Thyroid gland (tissue), 4 donors: ENCODE data around the gene KRR1.

Experiments used
- CTCF ChIP-seq, 6 experiments: fragments of 200-600 bp in 3 of 6; fragments of 450-650 bp in 3 of 6; sonication (generic) in 3 of 6; IDR thresholded peaks; one replicate each; pipeline ENCODE4 v1.5.1; 2016 to 2019; ENCODE audit warnings: antibody characterized with exemption in 6 of 6, mild to moderate bottlenecking in 2 of 6, inconsistent platforms in 1 of 6, moderate library complexity in 1 of 6
- POLR2A ChIP-seq, 2 donors: fragments of 450-650 bp; IDR thresholded peaks; one replicate each; pipeline ENCODE4 v1.6.1; 2017; ENCODE audit warnings: antibody characterized with exemption in 2 of 2, mild to moderate bottlenecking in 2 of 2, moderate library complexity in 1 of 2

DNA sequence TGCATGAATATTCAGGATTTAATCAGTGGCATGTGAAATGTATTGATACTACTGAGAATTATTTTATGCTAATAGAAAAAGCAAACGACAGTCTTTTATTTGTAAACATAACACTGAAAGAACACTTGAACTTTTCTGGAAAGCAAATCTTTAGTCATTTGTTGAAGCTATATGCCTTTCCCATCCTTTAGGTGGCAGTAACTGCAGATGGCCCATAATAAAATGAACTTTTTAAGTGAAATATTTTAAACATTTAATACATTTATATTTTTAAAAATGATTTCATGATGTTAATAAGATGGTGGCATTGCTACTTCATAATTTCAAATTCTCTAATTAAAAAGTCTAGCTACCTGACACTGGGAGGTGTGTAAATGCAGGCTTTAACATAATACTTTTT lies 13.9 kb upstream of the KRR1 start:
- TF ChIP-seq POLR2A (IDR thresholded peaks at IDR 0.05), result no peak
- no peak for TF ChIP-seq CTCF (IDR thresholded peaks at IDR 0.05)
